Activated naive CD8-positive, alpha-beta T cell (primary cell): ENCODE results near the gene CHRNG.

ENCODE experiments used
- H3K27ac Mint-ChIP-seq: one replicate; pipeline ENCODE4 v1.8.0; 2021; ENCODE audit warnings: mixed read lengths
- H3K27me3 Mint-ChIP-seq: one replicate; pipeline ENCODE4 v1.8.0; 2021; ENCODE audit warnings: mixed read lengths
- H3K36me3 Mint-ChIP-seq: one replicate; pipeline ENCODE4 v1.8.0; 2021; ENCODE audit warnings: mixed read lengths
- H3K4me1 Mint-ChIP-seq: one replicate; pipeline ENCODE4 v1.8.0; 2021; ENCODE audit warnings: low read depth, mixed read lengths
- H3K4me3 Mint-ChIP-seq: one replicate; pipeline ENCODE4 v1.8.0; 2021; ENCODE audit warnings: mild to moderate bottlenecking, mixed read lengths
- H3K9me3 Mint-ChIP-seq: one replicate; pipeline ENCODE4 v1.8.0; 2021; ENCODE audit warnings: low read depth, mixed read lengths

The CHRNG gene

GRCh38 chr2:232539298-232540231 lies at the start of gene CHRNG:
TSS of gene CHRNG (plus strand) at chr2:232539692. CDS start at chr2:232539748, 56 bp downstream.
- H3K4me1 Mint-ChIP-seq = peaks cover 4% of the 10 kb centered on the region
- H3K4me3 Mint-ChIP-seq = no peak within 1 kb of the TSS
- H3K9me3 Mint-ChIP-seq = no peaks in the 10 kb centered on the region
- no peaks in the 10 kb centered on the region for H3K27me3 Mint-ChIP-seq
- no peak within 1 kb of the TSS for H3K27ac Mint-ChIP-seq
- H3K36me3 Mint-ChIP-seq = peaks cover 3% of the 10 kb centered on the region

DNA sequence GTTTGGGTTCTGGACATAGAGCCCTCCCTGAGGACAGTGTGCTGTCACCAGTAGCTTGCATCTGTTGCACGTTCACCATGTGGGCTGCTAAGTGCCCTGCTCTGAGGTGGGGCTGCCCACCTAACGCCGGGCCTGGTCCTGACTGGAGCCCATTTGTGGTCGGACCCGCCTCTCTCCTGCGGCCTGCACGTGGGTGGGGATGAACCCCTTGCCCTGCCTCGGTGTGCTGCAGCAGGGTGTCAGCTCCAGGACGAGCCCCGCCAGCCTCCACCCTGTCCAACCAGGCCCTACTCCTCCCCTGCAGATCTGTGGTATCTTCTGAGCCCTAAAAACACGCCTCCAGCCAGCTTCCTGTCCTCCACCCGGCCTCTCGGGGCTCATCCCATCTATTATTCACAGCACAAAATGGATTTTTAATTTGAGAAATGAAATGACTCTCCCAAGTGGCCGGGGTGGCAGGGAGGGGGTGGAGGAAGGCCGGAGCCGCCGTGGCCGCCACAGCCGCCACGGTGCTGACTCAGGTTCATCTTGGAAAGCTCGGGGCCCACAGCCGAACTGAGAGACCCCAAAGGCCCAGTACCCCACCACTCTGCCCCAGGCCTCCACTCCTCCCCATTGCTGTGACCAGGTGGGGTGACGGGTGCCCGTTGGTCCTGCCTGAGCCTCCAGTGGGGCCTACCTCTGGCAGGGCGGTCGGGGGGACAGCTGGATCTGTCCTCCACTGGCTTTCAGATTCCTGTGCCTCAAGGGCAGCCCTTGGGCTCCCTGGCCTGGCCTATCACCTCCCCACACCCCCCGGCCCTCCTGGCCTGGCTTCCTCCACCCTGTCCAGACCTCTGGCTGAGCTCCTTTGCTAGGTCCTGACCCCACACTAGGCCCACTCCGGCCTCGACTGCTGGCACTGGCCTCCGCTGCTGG lies 49.0 kb upstream of the CHRNG start:
- Mint-ChIP-seq H3K27me3 (peaks cover 7% of the 10 kb centered on the region), H3K4me1 (peaks cover 3% of the 10 kb centered on the region), H3K9me3 (no peaks in the 10 kb centered on the region), H3K27ac (no peak overlapping the region), H3K4me3 (no peak overlapping the region), H3K36me3 (no peaks in the 10 kb centered on the region)

DNA sequence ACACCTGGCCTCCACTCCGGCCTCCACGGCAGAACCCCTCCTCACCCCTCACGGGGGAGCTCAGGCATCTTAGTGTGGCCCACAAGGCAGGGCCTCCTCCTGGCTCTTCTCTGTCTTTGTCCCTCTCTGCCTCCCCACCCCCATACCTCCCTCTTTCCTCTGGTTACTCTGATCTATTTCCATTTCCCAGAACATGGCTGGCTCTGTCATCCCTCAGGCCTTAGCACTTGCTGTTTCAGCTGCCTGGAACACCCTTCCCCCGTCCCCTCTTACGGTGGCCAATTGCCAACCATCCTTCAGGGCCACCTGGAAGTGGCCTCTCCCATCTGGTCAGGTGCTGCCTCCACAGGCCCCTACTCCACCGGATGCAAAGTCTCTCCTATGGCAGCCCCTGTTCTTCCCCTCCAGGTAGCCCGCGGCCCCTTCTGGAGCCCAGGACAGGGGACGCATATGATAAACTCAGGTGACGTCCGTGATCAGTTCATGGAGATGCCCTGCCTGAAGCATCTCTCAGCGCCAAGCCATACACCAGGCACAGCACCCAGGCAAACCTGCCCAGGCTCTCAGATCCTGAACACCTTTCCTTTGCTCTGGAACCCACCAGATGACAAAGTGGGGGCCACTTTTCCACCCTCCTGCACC lies 48.2 kb upstream of the CHRNG start:
- Mint-ChIP-seq H3K4me3 (no peak overlapping the region), H3K9me3 (no peaks in the 10 kb centered on the region), H3K27ac (no peak overlapping the region), H3K4me1 (peaks cover 3% of the 10 kb centered on the region), H3K27me3 (peaks cover 7% of the 10 kb centered on the region), H3K36me3 (no peaks in the 10 kb centered on the region)

GRCh38 chr2:232492236-232492848 lies 47.1 kb upstream of the CHRNG start:
- Mint-ChIP-seq H3K27ac (no peak overlapping the region), H3K9me3 (no peaks in the 10 kb centered on the region), H3K27me3 (peaks cover 7% of the 10 kb centered on the region), H3K4me1 (peaks cover 3% of the 10 kb centered on the region), H3K4me3 (no peak overlapping the region), H3K36me3 (no peaks in the 10 kb centered on the region)

GRCh38 chr2:232492963-232493700 lies 46.4 kb upstream of the CHRNG start:
- H3K4me3 Mint-ChIP-seq = no peak overlapping the region
- H3K36me3 Mint-ChIP-seq = no peaks in the 10 kb centered on the region
- H3K27me3 Mint-ChIP-seq = peaks cover 7% of the 10 kb centered on the region
- no peaks in the 10 kb centered on the region for H3K9me3 Mint-ChIP-seq
- H3K27ac Mint-ChIP-seq = no peak overlapping the region
- H3K4me1 Mint-ChIP-seq = peaks cover 3% of the 10 kb centered on the region

GRCh38 chr2:232493701-232494474 lies 45.6 kb upstream of the CHRNG start:
- no peak overlapping the region for H3K4me3 Mint-ChIP-seq
- H3K27me3 Mint-ChIP-seq = peaks cover 4% of the 10 kb centered on the region
- no peak overlapping the region for H3K27ac Mint-ChIP-seq
- no peaks in the 10 kb centered on the region for H3K9me3 Mint-ChIP-seq
- no peaks in the 10 kb centered on the region for H3K36me3 Mint-ChIP-seq
- H3K4me1 Mint-ChIP-seq = no peaks in the 10 kb centered on the region

DNA sequence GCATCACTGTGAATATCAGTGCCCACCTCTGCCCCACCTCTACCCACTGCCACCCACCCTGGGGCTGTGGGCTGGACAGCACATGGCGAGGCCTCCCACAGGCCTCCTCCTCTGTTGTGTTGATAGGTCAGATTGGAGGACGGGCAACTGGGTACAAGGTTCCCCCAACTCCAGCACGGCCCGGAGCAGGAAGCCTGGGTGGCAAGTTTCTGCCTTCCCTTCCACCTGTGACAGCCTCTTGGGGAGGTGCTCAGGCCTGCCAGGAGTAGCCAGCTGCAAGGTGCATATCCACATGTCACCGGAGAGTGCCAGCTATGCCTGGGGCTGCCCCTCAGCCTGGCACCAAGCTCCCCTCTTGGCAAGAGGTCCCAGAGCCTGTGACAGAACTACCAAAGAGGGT lies 45.0 kb upstream of the CHRNG start:
- Mint-ChIP-seq H3K4me1 (no peaks in the 10 kb centered on the region), H3K9me3 (no peaks in the 10 kb centered on the region), H3K27ac (no peak overlapping the region), H3K27me3 (no peaks in the 10 kb centered on the region), H3K36me3 (no peaks in the 10 kb centered on the region), H3K4me3 (no peak overlapping the region)

- Mint-ChIP-seq H3K9me3 (no peaks in the 10 kb centered on the region), H3K36me3 (no peaks in the 10 kb centered on the region), H3K27me3 (no peaks in the 10 kb centered on the region), H3K4me1 (no peaks in the 10 kb centered on the region), H3K27ac (no peak overlapping the region), H3K4me3 (no peak overlapping the region)
Observed at GRCh38 chr2:232495292-232495691, 44.2 kb upstream of the CHRNG start.

DNA sequence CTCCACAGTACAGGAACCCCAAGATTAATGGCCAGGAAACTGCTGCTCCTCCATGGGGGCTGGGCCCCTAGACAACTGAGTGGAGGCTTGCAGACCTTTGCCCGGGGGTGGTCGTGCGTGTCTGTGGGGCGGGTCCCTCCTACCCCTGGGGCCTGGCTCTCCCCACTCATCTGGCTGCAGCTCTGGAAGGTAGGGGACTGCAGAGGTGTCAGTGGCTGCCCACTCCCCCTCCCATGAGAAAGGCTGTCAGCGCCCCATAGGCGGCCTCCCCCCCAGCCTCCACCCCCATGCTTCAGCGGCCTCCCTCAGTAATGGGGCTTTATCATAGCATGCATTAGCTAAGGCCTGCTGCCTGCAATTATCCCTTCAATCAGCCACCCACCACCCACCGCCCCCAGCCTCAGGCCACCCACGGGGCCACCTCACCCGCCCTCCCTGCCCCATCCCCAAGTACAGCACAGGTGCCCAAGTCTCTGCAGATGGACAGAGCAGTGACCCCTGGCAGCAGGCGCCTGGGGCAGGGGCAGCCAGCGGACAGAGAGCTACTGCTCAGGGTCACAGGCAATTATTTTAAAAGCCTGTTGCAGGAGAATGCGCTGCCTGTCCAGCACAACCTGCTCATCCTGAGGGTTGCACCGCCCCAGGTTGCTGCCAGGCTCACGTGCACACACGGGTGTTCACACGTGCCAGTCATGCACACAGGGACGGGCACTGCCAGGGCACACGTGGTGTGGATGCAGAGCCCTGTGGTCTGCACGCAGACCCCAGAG lies 42.8 kb upstream of the CHRNG start:
- no peaks in the 10 kb centered on the region for H3K4me1 Mint-ChIP-seq
- no peaks in the 10 kb centered on the region for H3K36me3 Mint-ChIP-seq
- no peak overlapping the region for H3K27ac Mint-ChIP-seq
- H3K27me3 Mint-ChIP-seq = no peaks in the 10 kb centered on the region
- no peaks in the 10 kb centered on the region for H3K9me3 Mint-ChIP-seq
- H3K4me3 Mint-ChIP-seq = no peak overlapping the region

GRCh38 chr2:232497348-232497747 lies 42.1 kb upstream of the CHRNG start:
- no peaks in the 10 kb centered on the region for H3K36me3 Mint-ChIP-seq
- H3K4me3 Mint-ChIP-seq = no peak overlapping the region
- peaks cover 1% of the 10 kb centered on the region for H3K27me3 Mint-ChIP-seq
- H3K9me3 Mint-ChIP-seq = no peaks in the 10 kb centered on the region
- peaks cover 1% of the 10 kb centered on the region for H3K4me1 Mint-ChIP-seq
- H3K27ac Mint-ChIP-seq = no peak overlapping the region

DNA sequence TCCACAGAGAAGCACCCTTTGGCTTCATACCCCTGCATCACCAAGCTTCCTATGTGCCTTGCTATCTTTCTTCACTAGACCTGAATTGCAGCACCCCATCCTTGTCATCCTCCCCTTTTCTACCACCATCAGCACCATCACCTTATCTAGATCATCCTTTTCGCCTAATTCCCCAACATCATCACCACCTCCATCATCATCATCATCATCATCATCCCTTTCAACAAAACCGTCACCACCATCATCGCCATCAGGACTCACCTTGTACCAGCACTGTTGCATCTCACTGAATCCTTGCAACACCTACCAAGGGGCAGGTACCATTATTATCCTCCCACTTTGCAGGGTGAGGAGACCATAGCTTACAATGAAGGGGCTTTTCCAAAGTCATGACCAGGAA lies 41.0 kb upstream of the CHRNG start:
- no peaks in the 10 kb centered on the region for H3K9me3 Mint-ChIP-seq
- H3K27me3 Mint-ChIP-seq = peaks cover 4% of the 10 kb centered on the region
- no peaks in the 10 kb centered on the region for H3K36me3 Mint-ChIP-seq

DNA sequence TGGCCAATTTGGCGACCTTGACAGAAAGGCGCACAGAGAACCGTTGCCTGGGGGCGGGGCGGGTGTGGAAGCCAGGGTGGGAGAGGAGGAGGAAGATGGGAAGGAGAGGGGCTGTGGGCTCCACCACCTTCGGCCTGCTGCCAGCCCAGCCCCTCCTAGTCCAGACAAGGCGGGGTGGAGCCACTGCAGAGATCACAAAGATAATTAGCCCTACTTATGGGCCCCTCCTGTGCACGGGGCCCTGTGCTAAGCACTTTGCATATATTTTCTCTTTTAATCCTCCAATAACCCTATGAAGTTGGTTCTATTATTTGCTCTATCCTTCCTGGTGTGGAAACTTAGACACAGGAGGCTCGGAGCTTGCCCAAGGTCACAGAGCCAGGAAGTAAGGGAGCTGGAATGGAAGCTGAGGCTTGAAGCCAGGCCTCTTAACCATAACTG lies 38.1 kb upstream of the CHRNG start:
- Mint-ChIP-seq H3K27me3 (peaks cover 7% of the 10 kb centered on the region), H3K4me1 (peaks cover 4% of the 10 kb centered on the region), H3K4me3 (no peak overlapping the region)

More for the DNA sequence above, 41.0 kb upstream of the CHRNG start:
- H3K27ac Mint-ChIP-seq = no peak overlapping the region
- peaks cover 4% of the 10 kb centered on the region for H3K4me1 Mint-ChIP-seq
- no peak overlapping the region for H3K4me3 Mint-ChIP-seq

More for the DNA sequence above, 38.1 kb upstream of the CHRNG start:
- Mint-ChIP-seq H3K36me3 (no peaks in the 10 kb centered on the region), H3K27ac (no peak overlapping the region), H3K9me3 (no peaks in the 10 kb centered on the region)
